WTC11 (cell line): ENCODE measurements around the gene ADCY10. TPM values are rescaled to one million over a fixed set of nuclear protein-coding genes. Genes with fewer than 3 reads are reported as not detected.

Source experiments
- ATAC-seq: fragments of 200-7000 bp; cut with Tn5 transposase; 2 replicates; pipeline ENCODE4 v1.10.0; 2021; ENCODE audit warnings: mild to moderate bottlenecking, moderate library complexity
- CTCF ChIA-PET: fragments of 300-600 bp; sonication (Branson Sonifier 250); formaldehyde crosslinking; loops from one replicate; lab custom pipeline; 2021; ENCODE audit warnings: antibody characterized with exemption; lab: Charles Lee
- POLR2A ChIA-PET: fragments of 350-600 bp; sonication (Branson Sonifier 250); formaldehyde crosslinking; loops from one replicate; lab custom pipeline; 2021; ENCODE audit warnings: antibody characterized with exemption; lab: Charles Lee
- DNase-seq: peaks from one replicate; pipeline ENCODE4 v3.0.0; 2021; ENCODE audit warnings: low spot score
- H3K27ac Mint-ChIP-seq: 2 replicates; pipeline ENCODE4 v1.8.0; 2021; ENCODE audit warnings: mixed read lengths
- H3K27me3 Mint-ChIP-seq: 2 replicates; pipeline ENCODE4 v1.8.0; 2021; ENCODE audit warnings: low read depth, mild to moderate bottlenecking, moderate library complexity, mixed read lengths
- H3K36me3 Mint-ChIP-seq: 2 replicates; pipeline ENCODE4 v1.8.0; 2021; ENCODE audit warnings: mixed read lengths
- H3K4me1 Mint-ChIP-seq: 2 replicates; pipeline ENCODE4 v1.8.0; 2022; ENCODE audit warnings: mixed read lengths
- H3K4me3 Mint-ChIP-seq: 2 replicates; pipeline ENCODE4 v1.8.0; 2021; ENCODE audit warnings: mild to moderate bottlenecking, moderate library complexity, mixed read lengths
- H3K9me3 Mint-ChIP-seq: 2 replicates; pipeline ENCODE4 v1.8.0; 2021; ENCODE audit warnings: mixed read lengths
- ATF3 ChIP-seq: sonication (generic); formaldehyde crosslinking; conservative IDR thresholded peaks from 2 replicates; pipeline ENCODE4 v1.8.1; 2022; ENCODE audit warnings: mild to moderate bottlenecking, missing genetic modification reagents
- CREM ChIP-seq: sonication (generic); formaldehyde crosslinking; IDR thresholded peaks from 2 replicates; pipeline ENCODE4 v1.8.1; 2022; ENCODE audit warnings: mild to moderate bottlenecking, missing genetic modification reagents, moderate library complexity
- GABPB1 ChIP-seq: sonication (generic); formaldehyde crosslinking; IDR thresholded peaks from 2 replicates; pipeline ENCODE4 v1.8.1; 2023; ENCODE audit warnings: mild to moderate bottlenecking, missing genetic modification reagents
- GTF2I ChIP-seq: fragments of 250-450 bp; sonication (Bioruptor Pico); conservative IDR thresholded peaks from 2 replicates; pipeline ENCODE4 v1.4.0; 2021; ENCODE audit warnings: mild to moderate bottlenecking
- JAZF1 ChIP-seq: fragments of 250-450 bp; sonication (Bioruptor Pico); IDR thresholded peaks from 2 replicates; pipeline ENCODE4 v1.9.0; 2021; ENCODE audit warnings: moderate library complexity, mild to moderate bottlenecking, inconsistent platforms
- NFYB ChIP-seq: sonication (generic); formaldehyde crosslinking; conservative IDR thresholded peaks from 2 replicates; pipeline ENCODE4 v1.8.0; 2022; ENCODE audit warnings: low read depth, missing genetic modification reagents
- PREB ChIP-seq: sonication (generic); formaldehyde crosslinking; IDR thresholded peaks from 2 replicates; pipeline ENCODE4 v1.8.1; 2022; ENCODE audit warnings: mild to moderate bottlenecking, missing genetic modification reagents, moderate library complexity, borderline replicate concordance
- RORB ChIP-seq: fragments of 250-450 bp; sonication (Bioruptor Pico); IDR thresholded peaks from 2 replicates; pipeline ENCODE4 v1.9.0; 2021; ENCODE audit warnings: mild to moderate bottlenecking
- TEAD4 ChIP-seq: sonication (generic); formaldehyde crosslinking; IDR thresholded peaks from 2 replicates; pipeline ENCODE4 v1.8.0; 2022; ENCODE audit warnings: mild to moderate bottlenecking, missing genetic modification reagents
- ZNF423 ChIP-seq: fragments of 250-450 bp; sonication (Bioruptor Pico); IDR thresholded peaks from 2 replicates; pipeline ENCODE4 v2.1.2; 2022; ENCODE audit warnings: mild to moderate bottlenecking, moderate library complexity
- total RNA-seq: library from RNA; stranded (reverse); gene quantifications from 3 replicates; pipeline ENCODE4 v1.2.3, GENCODE V29; 2021
- TF ChIP-seq, protein P1 (sequence below): sonication (generic); formaldehyde crosslinking; IDR thresholded peaks from 2 replicates; pipeline ENCODE4 v1.8.0; 2022; ENCODE audit warnings: mild to moderate bottlenecking, missing genetic modification reagents
- TF ChIP-seq, protein P2 (sequence below): sonication (generic); formaldehyde crosslinking; IDR thresholded peaks from 2 replicates; pipeline ENCODE4 v1.8.0; 2022; ENCODE audit warnings: mild to moderate bottlenecking, missing genetic modification reagents
- TF ChIP-seq, protein P3 (sequence below): fragments of 250-450 bp; sonication (Bioruptor Pico); IDR thresholded peaks from 2 replicates; pipeline ENCODE4 v1.9.0; 2021; ENCODE audit warnings: mild to moderate bottlenecking
- TF ChIP-seq, protein P4 (sequence below): sonication (generic); formaldehyde crosslinking; conservative IDR thresholded peaks from 2 replicates; pipeline ENCODE4 v1.8.1; 2023; ENCODE audit warnings: mild to moderate bottlenecking, low read depth, missing genetic modification reagents, moderate library complexity

The ADCY10 gene
- total RNA-seq, 1 experiment from 2014 or later = 0.07 TPM

- no peak for ATAC-seq
- Mint-ChIP-seq H3K27ac (no peak overlapping the region), H3K27me3 (no peaks in the 10 kb centered on the region; the same call in 1 of the 2 replicates), H3K4me1 (peaks cover 28% of the 10 kb centered on the region), H3K9me3 (peaks cover 16% of the 10 kb centered on the region), H3K4me3 (no peak overlapping the region), H3K36me3 (peaks cover 10% of the 10 kb centered on the region)
- TF ChIP-seq GTF2I (CRISPR knock-in tag) = no peak
- TF ChIP-seq ATF3 = no peak
- ChIA-PET CTCF (no interaction called here), POLR2A (no interaction called here)
- DNase-seq = no peak
Measured at GRCh38 chr1:167800251-167800650, 113.7 kb downstream of the ADCY10 start.

DNA sequence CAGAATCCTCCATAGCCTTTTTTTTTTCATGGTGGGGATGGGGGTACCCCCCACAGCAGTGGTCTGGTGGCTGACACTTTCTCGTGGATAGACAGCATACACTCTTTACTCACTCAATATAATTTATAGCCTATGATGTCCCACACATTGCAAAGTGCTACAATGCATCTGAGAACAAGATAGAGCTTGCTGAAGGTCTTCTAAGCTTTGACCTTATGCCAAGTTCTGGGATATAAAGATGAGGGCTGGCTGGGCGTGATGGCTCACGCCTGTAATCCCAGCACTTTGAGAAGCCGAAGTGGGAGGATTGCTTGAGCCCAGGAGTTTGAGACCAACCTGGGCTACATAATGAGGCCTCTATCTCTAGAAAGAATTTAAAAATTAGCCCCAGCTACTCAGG is 114.2 kb downstream of the ADCY10 start:
- no peaks in the 10 kb centered on the region; the same call in 1 of the 2 replicates for H3K27me3 Mint-ChIP-seq
- POLR2A ChIA-PET = no interaction called here
- peaks cover 33% of the 10 kb centered on the region for H3K4me1 Mint-ChIP-seq
- DNase-seq (no peak), ATAC-seq (no peak)
- peaks cover 16% of the 10 kb centered on the region for H3K9me3 Mint-ChIP-seq
- H3K27ac Mint-ChIP-seq = no peak overlapping the region
- CTCF ChIA-PET = interaction anchor here (0.7 to 0.9 kb wide), 2 partner anchors 100 to 286 kb away, joined by 3 to 4 read pairs; no protein-coding TSS in a partner anchor
- TF ChIP-seq RORB (CRISPR knock-in tag) (no peak), GTF2I (CRISPR knock-in tag) (no peak)
- TF ChIP-seq, protein P1, sequence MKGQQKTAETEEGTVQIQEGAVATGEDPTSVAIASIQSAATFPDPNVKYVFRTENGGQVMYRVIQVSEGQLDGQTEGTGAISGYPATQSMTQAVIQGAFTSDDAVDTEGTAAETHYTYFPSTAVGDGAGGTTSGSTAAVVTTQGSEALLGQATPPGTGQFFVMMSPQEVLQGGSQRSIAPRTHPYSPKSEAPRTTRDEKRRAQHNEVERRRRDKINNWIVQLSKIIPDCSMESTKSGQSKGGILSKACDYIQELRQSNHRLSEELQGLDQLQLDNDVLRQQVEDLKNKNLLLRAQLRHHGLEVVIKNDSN (CRISPR knock-in tag) = no peak
- H3K4me3 Mint-ChIP-seq = no peak overlapping the region
- peaks cover 10% of the 10 kb centered on the region for H3K36me3 Mint-ChIP-seq

DNA sequence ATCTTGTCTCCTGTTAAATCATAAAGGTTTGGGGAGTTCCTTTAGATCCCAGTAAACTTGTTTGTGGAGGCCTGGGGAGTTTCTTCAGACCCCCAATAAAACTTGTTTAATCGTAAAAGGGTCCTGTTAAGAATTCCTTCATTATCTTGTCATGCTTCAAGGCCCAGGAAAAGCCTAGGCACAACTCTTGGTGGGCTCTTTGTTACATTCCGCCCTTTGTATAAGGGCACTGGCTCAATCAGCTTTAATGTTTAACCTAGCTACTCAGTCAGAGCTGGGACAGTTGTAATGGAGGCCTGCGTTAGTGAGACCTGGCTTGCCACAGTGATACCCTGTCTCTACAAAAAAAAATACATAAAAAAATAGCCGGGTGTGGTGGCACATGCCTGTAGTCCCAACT is 115.0 kb downstream of the ADCY10 start:
- Mint-ChIP-seq H3K27ac (no peak overlapping the region), H3K36me3 (peaks cover 11% of the 10 kb centered on the region), H3K27me3 (no peaks in the 10 kb centered on the region; the same call in 1 of the 2 replicates), H3K4me1 (peaks cover 34% of the 10 kb centered on the region), H3K4me3 (no peak overlapping the region)
- no peak for DNase-seq
- no peak for ATAC-seq
- TF ChIP-seq GABPB1 (CRISPR knock-in tag) (no peak), TEAD4 (CRISPR knock-in tag) (no peak), ZNF423 (no peak), NFYB (CRISPR knock-in tag) (no peak), CREM (CRISPR knock-in tag) (no peak), PREB (CRISPR knock-in tag) (no peak), JAZF1 (CRISPR knock-in tag) (no peak)
- TF ChIP-seq, protein P2, sequence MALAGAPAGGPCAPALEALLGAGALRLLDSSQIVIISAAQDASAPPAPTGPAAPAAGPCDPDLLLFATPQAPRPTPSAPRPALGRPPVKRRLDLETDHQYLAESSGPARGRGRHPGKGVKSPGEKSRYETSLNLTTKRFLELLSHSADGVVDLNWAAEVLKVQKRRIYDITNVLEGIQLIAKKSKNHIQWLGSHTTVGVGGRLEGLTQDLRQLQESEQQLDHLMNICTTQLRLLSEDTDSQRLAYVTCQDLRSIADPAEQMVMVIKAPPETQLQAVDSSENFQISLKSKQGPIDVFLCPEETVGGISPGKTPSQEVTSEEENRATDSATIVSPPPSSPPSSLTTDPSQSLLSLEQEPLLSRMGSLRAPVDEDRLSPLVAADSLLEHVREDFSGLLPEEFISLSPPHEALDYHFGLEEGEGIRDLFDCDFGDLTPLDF (CRISPR knock-in tag) = no peak
- TF ChIP-seq, protein P3, sequence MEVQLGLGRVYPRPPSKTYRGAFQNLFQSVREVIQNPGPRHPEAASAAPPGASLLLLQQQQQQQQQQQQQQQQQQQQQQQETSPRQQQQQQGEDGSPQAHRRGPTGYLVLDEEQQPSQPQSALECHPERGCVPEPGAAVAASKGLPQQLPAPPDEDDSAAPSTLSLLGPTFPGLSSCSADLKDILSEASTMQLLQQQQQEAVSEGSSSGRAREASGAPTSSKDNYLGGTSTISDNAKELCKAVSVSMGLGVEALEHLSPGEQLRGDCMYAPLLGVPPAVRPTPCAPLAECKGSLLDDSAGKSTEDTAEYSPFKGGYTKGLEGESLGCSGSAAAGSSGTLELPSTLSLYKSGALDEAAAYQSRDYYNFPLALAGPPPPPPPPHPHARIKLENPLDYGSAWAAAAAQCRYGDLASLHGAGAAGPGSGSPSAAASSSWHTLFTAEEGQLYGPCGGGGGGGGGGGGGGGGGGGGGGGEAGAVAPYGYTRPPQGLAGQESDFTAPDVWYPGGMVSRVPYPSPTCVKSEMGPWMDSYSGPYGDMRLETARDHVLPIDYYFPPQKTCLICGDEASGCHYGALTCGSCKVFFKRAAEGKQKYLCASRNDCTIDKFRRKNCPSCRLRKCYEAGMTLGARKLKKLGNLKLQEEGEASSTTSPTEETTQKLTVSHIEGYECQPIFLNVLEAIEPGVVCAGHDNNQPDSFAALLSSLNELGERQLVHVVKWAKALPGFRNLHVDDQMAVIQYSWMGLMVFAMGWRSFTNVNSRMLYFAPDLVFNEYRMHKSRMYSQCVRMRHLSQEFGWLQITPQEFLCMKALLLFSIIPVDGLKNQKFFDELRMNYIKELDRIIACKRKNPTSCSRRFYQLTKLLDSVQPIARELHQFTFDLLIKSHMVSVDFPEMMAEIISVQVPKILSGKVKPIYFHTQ (CRISPR knock-in tag) = no peak
- TF ChIP-seq, protein P4, sequence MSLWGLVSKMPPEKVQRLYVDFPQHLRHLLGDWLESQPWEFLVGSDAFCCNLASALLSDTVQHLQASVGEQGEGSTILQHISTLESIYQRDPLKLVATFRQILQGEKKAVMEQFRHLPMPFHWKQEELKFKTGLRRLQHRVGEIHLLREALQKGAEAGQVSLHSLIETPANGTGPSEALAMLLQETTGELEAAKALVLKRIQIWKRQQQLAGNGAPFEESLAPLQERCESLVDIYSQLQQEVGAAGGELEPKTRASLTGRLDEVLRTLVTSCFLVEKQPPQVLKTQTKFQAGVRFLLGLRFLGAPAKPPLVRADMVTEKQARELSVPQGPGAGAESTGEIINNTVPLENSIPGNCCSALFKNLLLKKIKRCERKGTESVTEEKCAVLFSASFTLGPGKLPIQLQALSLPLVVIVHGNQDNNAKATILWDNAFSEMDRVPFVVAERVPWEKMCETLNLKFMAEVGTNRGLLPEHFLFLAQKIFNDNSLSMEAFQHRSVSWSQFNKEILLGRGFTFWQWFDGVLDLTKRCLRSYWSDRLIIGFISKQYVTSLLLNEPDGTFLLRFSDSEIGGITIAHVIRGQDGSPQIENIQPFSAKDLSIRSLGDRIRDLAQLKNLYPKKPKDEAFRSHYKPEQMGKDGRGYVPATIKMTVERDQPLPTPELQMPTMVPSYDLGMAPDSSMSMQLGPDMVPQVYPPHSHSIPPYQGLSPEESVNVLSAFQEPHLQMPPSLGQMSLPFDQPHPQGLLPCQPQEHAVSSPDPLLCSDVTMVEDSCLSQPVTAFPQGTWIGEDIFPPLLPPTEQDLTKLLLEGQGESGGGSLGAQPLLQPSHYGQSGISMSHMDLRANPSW (CRISPR knock-in tag) = no peak
- TF ChIP-seq, all 79 proteins: peak for 0
- H3K9me3 Mint-ChIP-seq = peaks cover 16% of the 10 kb centered on the region
- ChIA-PET CTCF (interaction anchor here (0.9 kb wide), 1 partner anchor 286 kb away, joined by 3 read pairs; no protein-coding TSS in a partner anchor), POLR2A (interaction anchor here (0.6 kb wide), 1 partner anchor 82 kb away, joined by 3 read pairs; no protein-coding TSS in a partner anchor)
